Nephron progenitor cell (in vitro differentiated cells): Measurements from ENCODE around the gene PITX2.
A peak's percentile ranks its signal among the peaks of the same experiment; 100 is the strongest.

ENCODE experiments used
- DNase-seq: peaks from one replicate; pipeline ENCODE4 v3.0.0; 2021
- H3K27ac Mint-ChIP-seq: 2 replicates; pipeline ENCODE4 v1.8.0; 2021; ENCODE audit warnings: mild to moderate bottlenecking, moderate library complexity, mixed read lengths
- H3K27me3 Mint-ChIP-seq: 2 replicates; pipeline ENCODE4 v1.8.0; 2021; ENCODE audit warnings: mild to moderate bottlenecking, low read depth, mixed read lengths; ENCODE audit not compliant: poor library complexity
- H3K36me3 Mint-ChIP-seq: 2 replicates; pipeline ENCODE4 v1.8.0; 2021; ENCODE audit warnings: low read depth, mixed read lengths
- H3K4me1 Mint-ChIP-seq: 2 replicates; pipeline ENCODE4 v1.8.0; 2021; ENCODE audit warnings: mixed read lengths
- H3K4me3 Mint-ChIP-seq: 2 replicates; pipeline ENCODE4 v1.8.0; 2021; ENCODE audit warnings: mild to moderate bottlenecking, moderate library complexity, mixed read lengths
- H3K9me3 Mint-ChIP-seq: 2 replicates; pipeline ENCODE4 v1.8.0; 2021; ENCODE audit warnings: mild to moderate bottlenecking, moderate library complexity, mixed read lengths
- CTCF ChIP-seq: fragments of 200-600 bp; sonication (generic); IDR thresholded peaks from 2 replicates; pipeline ENCODE4 v1.5.0; 2021; ENCODE audit warnings: antibody characterized with exemption

Gene PITX2

GRCh38 chr4:110627977-110628662, 5.2 kb upstream of the PITX2 start:
- no peaks in the 10 kb centered on the region for H3K36me3 Mint-ChIP-seq
- no peak for TF ChIP-seq CTCF
- peaks cover 100% of the 10 kb centered on the region for H3K27me3 Mint-ChIP-seq
- H3K4me3 Mint-ChIP-seq, result peak overlapping the region; percentile 82
- no peak for DNase-seq
- peaks cover 82% of the 10 kb centered on the region for H3K4me1 Mint-ChIP-seq
- no peaks in the 10 kb centered on the region for H3K9me3 Mint-ChIP-seq
- H3K27ac Mint-ChIP-seq, result no peak overlapping the region

- H3K9me3 Mint-ChIP-seq, result no peaks in the 10 kb centered on the region
- no peaks in the 10 kb centered on the region for H3K36me3 Mint-ChIP-seq
- H3K27me3 Mint-ChIP-seq, result peaks cover 96% of the 10 kb centered on the region
- no peak overlapping the region for H3K4me3 Mint-ChIP-seq
- TF ChIP-seq CTCF, result no peak
- no peak for DNase-seq
- H3K27ac Mint-ChIP-seq, result no peak overlapping the region
- H3K4me1 Mint-ChIP-seq, result peaks cover 76% of the 10 kb centered on the region
Measured at GRCh38 chr4:110626532-110627153, 3.8 kb upstream of the PITX2 start.

- no peak for DNase-seq
- Mint-ChIP-seq H3K36me3 (no peaks in the 10 kb centered on the region), H3K27me3 (peaks cover 93% of the 10 kb centered on the region), H3K4me3 (no peak overlapping the region), H3K4me1 (peaks cover 70% of the 10 kb centered on the region), H3K9me3 (no peaks in the 10 kb centered on the region), H3K27ac (no peak overlapping the region)
- no peak for TF ChIP-seq CTCF
Measured at GRCh38 chr4:110625576-110626257, 2.8 kb upstream of the PITX2 start.

- peaks cover 71% of the 10 kb centered on the region for H3K4me1 Mint-ChIP-seq
- TF ChIP-seq CTCF, result no peak
- no peaks in the 10 kb centered on the region for H3K9me3 Mint-ChIP-seq
- DNase-seq, result no peak
- H3K27me3 Mint-ChIP-seq, result peaks cover 90% of the 10 kb centered on the region
- no peak overlapping the region for H3K27ac Mint-ChIP-seq
- peak overlapping the region; percentile 32 for H3K4me3 Mint-ChIP-seq
- no peaks in the 10 kb centered on the region for H3K36me3 Mint-ChIP-seq
Measured at GRCh38 chr4:110624904-110625494, 2.1 kb upstream of the PITX2 start.

GRCh38 chr4:110624398-110624780, 1.5 kb upstream of the PITX2 start:
- Mint-ChIP-seq H3K4me1 (peaks cover 74% of the 10 kb centered on the region), H3K9me3 (no peaks in the 10 kb centered on the region), H3K4me3 (peak overlapping the region; percentile 32), H3K27ac (no peak overlapping the region), H3K36me3 (no peaks in the 10 kb centered on the region), H3K27me3 (peaks cover 90% of the 10 kb centered on the region)
- no peak for DNase-seq
- TF ChIP-seq CTCF, result no peak
